Left kidney (tissue), 2 donors: Measurements from ENCODE around the gene ZNF628. TPM values are rescaled to one million over a fixed set of nuclear protein-coding genes. Genes with fewer than 3 reads are reported as not detected.
A peak's percentile ranks its signal among the peaks of the same experiment; 100 is the strongest.
"Not testable (repeated sequence)": the region's sequence is repeated elsewhere in the genome, so short reads cannot be mapped to it uniquely, and the experiment has no call there.

Experiments
- DNase-seq: peaks from one replicate; pipeline ENCODE4 v3.0.0-alpha.2; 2013
- polyA plus RNA-seq: library from polyadenylated mRNA; unstranded; fragments of 120-200 nt; gene quantifications from one replicate; pipeline ENCODE4 v1.2.1, GENCODE V29; 2013; ENCODE audit not compliant: insufficient read length

ZNF628 gene
- polyA plus RNA-seq, 1 donor, result 2.4 TPM

DNA sequence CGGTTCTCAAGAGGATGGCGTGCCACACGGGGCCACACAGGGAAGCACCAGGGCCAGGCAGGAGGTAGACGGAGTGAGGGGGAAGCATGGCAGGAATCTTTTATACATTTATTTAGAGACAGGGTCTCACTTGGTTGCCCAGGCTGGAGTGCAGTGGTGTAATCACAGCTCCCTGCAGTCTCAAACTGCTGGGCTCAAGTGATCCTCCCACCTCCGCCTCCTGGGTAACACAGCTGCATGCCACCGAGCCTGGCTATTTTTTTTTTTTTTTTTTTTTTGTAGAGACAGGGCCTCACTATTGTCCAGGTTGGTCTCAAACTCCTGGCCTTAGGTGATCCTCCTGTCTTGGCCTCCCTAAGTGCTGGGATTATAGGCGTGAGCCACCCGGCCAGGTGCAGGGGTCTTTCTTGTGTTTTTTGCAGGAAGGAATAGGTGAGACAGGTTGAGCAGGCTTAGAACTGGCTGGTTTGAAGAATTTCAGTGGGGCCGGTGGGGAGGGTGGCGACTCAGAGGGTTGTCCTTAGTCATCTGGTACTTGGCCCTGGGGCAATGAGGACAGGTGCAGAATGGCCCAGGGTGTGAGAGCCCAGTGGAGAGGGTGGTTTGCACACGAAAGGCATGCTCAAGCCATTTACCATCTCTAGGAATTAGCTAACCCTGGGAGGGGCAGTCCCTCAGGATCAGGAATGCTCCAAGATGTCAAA, 19.4 kb downstream of the ZNF628 start:
- DNase-seq, result no peak

DNA sequence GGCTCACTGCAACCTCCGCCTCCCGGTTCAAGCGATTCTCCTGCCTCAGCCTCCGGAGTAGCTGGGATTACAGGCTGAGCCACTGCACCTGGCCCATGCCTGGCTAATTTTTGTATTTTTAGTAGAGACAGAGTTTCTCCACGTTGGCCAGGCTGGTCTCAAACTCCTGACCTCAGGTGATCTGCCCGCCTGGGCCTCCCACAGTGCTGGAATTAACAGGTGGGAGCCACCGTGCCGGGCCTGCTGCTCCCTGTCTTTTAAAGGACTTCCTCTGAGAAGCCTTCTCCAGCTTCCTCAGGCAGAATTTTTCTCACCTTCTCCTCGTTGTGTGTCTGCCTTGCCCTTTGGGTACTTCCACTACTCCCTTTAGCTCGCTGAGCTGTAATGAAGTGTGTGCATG, 20.4 kb downstream of the ZNF628 start:
- DNase-seq, result not testable (repeated sequence)

DNA sequence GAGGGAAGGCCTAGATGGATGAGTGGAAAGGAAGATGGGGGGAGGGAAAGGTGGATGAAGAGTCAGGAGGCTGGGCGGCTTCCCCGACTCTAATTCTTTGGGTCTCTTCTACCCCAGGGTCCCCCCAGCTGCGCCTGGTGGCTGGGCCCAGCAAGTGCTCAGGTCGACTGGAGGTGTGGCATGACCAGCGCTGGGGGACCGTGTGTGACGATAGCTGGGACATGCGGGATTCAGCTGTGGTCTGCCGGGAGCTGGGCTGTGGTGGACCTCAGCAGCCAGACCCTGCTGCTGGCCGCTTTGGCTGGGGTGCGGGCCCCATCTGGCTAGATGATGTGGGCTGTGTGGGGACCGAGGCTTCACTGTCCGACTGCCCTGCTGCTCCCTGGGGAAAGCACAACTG, 21.3 kb downstream of the ZNF628 start:
- DNase-seq, result no peak

DNA sequence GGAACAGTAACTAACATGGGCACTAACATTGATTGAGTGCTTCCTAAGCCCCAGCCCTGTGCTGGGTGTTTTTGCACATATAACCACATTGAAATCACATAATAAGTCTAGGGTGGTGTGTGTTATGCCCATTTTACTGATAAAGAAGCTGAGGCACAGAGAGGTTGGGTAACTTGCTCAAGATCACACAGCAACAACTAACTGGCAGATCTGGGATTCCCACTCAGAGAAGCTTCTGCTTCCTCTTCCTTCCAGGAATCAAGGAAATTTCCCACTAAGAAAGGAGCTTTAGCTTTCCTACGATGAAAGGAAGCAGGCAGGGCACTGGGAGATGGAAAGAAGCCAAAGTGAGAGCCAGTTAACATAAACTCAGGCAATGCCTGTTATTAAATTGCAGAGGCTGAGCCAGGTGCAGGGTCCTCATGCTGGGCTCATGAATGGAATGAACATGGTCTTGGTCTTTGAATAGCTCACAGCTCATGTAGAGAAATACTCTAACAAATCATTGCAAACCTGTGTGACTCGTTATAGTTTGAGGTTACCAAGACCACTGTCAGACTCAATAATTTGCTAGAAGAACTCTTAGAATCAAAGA, 21.9 kb downstream of the ZNF628 start:
- no peak for DNase-seq

DNA sequence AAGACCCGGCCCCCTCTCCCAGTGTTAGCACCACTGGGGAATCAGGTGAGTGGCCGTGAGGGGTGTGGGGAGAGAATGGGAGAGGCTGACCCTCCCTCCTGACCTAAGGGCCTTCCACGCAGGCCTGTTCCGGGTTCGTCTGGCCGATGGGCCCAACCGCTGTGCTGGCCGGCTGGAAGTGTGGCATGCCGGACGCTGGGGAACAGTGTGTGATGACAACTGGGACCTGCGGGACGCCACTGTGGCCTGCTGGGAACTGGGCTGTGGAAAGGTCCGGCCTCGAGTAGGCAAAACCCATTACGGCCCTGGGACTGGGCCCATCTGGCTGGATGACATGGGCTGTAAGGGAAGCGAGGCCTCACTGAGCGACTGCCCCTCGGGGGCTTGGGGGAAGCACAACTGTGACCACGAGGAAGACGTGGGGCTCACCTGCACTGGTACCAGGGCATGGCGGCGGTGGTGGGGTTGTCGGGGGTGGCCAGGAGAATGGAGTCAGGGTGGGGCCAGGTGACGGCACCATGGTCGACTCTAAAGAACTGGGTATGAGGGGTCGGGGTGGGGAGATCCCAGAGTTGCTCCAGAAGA, 24.0 kb downstream of the ZNF628 start:
- DNase-seq, result no peak

DNA sequence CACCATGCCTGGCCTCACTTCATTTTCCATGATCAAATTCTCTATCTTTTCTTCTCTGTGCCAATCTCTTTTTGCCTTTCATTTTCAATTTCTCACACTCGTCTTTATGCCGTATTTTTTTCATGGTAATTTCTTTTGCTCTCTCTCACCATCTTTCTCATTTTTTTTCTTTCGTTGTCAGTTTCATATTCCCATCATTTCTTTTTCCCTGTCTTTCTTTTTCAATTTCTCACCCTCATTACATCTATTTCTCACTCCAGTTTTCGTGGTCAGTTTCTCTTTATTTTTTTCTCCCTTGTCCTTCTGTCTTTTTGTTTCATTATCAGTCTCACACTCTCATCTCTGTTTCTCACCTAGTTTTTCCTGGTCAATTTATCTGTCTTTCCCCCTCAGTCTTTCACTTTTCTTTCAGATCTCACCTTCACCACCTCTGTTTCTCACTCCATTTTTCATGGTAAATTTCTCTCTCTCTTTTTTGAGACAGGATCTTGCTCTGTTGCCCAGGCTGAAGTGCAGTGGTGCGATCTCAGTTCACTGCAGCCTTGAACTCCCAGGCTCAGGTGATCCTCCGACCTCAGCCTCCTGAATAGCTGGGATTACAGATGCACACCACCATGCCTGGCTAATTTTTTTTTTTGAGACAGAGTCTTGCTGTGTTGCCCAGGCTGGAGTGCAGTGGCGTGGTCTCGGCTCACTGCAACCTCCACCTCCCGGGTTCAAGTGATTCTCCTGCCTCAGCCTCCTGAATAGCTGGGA, 26.0 kb downstream of the ZNF628 start:
- DNase-seq, result no peak

DNA sequence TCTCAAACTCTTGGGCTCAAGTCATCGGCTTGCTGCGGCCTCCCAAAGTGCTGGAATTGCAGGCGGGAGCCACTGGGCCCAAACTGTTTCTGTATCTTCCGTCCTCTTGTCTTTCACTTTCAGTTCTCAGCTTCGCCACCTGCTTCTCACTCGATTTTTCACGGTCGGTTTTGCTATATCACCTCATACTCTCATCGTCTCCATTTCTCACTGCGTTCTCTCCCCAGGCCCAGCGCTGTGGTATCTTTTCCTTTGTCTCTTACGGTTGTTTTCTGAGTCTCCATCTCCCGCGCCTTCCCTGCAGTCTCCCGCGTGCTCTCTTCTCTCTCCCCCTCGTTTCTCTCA, 26.7 kb downstream of the ZNF628 start:
- no peak for DNase-seq

DNA sequence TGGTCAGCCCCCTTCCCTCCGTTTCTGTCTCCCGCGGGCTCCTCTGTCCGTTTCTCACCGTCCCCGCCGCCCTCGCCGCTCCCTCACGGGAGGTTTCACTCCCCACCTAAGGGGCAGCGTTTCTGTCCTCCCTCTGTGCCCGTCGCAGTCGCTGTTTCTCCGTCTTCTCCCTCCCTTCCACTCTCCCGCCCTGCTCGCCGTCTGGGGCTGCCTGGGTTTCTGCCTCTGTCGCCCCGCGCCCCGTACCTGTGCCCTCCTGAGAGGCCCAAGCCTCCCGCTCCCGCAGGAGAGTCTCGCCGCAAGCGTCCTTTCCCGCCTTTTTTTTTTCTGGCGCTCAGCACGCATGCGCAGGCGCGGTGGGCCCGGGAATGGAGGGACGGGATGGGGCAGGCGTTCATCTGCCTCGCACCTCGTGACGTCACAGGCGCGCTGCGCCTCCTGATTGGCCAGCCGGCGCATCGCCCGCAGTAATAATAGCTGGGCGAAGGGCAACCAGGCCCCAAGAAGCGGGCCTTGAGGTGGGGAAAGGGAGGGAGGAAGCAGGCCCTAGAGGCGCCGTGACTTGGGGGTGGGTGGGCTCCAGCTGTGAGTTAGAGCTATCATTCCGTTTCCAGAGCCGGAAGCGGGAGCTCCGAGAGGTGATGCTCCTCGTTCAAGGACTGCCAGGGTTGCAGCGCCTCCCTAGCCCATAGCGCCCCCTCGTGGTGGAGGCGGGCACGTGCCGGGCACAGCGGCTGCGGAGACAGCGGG, 27.3 kb downstream of the ZNF628 start:
- DNase-seq, result peak; percentile 89

DNA sequence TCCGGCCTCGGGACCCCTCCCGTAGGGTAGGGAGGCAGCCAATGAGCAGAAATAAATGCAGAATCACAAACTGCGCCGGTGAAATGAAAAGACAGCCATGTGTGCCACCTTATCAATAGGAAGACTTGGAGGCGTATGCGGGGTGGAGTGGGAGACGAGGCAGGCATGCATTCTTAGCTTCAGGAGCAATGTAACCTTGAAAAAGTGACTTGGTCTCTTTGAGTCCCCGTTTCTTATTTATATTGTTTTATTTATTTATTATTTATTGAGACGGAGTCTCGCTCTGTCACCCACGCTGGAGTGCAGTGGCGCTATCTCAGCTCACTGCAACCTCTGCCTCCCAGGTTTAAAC, 27.8 kb downstream of the ZNF628 start:
- DNase-seq, result no peak

DNA sequence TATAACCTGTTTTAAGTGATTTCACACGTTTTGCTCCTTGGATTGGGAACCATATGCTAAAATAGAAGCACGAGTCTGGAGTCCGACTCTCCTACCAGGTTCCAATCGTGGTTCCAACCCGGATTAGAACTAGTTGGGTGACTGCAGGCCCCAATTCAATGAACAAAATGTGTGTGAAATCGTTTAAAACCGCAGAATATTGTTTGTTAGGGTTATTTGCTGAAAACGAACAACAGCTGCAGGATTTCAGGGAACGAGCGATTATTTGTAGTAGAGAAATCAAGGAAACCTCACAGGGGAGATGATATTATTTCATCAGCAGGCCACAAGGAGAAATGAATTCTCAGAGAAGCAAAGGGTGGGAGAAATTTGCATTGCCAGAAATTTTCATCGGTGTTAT, 28.6 kb downstream of the ZNF628 start:
- DNase-seq, result no peak

DNA sequence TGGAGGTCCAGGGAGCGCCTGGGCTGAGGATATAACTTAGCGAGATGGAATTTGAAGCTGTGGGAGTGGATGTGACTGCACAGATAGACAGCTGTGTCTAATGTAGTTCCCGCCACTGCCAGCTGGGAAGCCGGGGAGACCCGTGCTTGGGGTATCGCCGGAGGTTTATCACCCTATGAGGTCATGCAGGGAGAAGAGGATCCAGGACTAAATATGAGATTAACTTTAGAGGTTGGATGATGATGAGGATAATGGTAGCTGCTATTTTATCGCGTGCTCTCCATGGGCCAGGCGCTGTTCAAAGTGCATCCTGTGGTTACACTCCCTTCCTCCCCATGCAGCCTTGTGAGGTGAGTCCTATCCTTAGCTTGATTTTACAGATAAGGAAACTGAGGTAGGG, 31.7 kb downstream of the ZNF628 start:
- DNase-seq, result no peak

DNA sequence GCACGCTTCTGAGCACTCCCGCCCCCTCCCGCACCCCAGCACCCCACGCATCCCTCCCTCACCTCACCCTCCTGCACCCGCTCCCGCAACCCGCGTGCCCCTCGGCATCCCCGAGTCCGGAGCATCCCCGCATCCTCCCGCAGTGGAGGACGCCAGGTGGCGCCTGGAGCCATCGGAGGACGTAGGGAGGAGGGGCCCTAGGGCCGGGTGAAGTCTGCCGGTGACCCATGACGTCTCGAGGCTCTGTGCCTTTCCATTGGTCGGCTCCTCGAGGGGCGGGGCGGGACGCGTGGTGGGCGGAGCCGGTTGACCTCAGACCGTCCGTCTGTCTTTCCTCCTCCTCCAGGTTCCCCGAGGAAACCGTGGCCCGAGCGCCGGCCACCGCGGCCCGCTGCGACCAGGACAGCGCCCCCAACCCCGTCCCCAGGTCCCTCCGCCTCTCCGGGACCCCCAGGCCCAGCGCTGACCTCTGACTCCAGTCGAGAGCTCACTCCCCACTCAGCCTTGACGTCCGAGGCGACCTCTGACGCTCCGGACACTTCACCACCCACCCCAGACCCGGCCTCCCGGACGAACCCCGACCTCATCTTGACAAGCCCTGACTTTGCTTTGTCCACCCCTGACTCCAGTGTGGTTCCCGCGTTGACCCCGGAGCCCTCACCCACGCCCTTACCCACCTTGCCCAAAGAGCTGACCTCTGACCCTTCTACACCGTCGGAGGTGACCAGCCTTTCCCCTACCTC, 40.6 kb downstream of the ZNF628 start:
- DNase-seq, result peak; percentile 86

DNA sequence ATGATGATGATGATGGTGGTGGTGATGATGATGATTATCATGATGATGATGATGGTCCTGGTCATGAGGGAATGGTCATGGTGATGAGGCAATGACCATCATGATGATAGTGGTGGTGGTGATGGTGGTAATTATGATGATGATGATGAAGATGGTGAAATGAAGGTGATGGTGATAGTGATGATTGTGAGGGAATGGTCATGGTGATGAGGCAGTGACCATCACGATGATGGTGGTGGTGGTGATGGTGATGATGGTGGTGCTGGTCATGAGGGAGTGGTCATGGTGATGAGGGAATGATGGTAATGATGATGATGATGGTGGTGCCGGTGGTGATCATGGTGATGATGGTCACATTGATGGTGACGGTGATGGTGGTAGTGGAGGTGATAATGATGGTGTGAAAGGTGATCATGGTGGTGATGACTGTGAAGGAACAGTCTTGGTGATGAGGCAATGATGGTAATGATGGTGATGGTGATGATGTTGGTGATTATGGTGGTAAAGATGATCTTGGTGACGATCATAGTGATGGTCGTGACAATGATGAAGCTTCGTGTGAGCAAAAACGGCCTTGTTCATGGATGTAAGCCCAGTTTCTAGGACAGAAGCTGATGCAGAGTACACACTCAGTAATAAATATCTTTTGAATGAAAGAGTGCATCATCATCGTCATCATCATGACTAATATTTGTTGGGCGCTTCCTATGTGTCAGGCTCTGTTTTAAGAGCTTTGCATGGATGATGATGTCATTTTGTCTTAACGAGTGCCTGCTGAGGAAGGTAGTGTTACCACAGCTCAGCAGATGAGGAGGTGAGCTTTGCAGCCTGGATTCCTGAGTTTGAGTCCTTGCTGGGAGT, 43.3 kb downstream of the ZNF628 start:
- no peak for DNase-seq

DNA sequence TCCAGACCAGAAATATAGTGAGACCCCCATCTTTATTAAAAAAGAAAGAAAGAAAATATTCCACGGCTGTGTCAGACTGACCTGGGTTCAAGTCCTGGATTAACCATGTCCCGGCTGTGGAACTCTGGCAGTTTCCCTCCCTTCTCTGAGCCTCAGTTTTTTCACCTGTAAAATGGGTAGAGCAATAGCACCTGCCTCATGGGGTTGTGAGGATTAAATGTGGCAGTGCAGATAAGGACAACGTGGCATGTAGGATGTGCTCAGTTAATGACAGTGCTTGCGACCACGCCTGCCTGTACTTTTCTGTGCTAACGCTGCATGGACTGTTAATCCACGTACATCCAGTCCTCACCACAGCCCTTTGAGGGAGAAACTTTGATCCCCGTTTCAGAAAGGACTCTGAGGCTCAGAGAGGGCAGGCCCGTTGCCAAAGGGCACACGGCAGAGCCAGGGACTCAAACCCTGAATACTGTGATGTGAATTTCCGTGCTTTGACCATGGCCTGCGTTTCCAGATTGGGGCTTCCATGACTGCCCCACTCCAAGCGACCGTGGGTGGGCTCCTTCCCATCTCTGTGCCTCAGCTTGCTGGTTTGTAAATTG, 44.4 kb downstream of the ZNF628 start:
- no peak for DNase-seq

DNA sequence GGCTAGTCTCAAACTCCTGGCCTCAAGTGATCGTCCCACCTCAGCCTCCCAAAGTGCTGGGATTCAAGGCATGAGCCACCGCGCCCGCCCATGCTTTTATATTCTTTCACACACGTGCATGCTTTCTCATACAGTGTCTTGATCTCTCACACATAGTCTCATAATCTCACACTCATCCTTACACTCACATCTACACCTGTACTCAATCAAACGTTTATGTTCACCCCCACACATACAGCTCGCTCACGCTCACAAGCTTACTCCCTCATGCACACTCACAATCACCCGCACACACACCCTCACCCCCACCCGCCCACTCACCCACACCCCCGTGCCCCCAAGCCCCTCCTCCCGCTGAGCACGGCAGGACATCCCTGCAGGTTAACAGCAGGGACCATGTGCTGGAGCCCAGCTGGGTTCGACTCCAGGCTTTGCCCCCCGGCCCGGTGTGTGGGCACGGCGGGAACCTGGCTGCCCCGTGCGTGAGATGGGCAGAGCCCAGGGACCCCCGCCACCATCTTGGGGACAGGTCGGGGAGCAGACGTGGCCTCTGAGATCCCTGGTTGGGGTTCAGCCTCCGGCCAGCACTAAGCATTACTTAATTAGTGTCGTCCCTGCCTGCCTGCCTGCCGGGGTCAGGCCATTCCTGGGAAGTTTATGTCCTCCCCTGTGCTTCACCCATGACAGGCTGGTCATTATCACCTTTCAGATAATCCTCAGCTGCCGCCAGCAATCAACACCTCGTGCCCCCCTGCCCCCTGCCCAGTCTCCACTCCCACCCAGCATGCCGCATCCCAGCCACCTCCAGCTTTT, 49.1 kb downstream of the ZNF628 start:
- no peak for DNase-seq

DNA sequence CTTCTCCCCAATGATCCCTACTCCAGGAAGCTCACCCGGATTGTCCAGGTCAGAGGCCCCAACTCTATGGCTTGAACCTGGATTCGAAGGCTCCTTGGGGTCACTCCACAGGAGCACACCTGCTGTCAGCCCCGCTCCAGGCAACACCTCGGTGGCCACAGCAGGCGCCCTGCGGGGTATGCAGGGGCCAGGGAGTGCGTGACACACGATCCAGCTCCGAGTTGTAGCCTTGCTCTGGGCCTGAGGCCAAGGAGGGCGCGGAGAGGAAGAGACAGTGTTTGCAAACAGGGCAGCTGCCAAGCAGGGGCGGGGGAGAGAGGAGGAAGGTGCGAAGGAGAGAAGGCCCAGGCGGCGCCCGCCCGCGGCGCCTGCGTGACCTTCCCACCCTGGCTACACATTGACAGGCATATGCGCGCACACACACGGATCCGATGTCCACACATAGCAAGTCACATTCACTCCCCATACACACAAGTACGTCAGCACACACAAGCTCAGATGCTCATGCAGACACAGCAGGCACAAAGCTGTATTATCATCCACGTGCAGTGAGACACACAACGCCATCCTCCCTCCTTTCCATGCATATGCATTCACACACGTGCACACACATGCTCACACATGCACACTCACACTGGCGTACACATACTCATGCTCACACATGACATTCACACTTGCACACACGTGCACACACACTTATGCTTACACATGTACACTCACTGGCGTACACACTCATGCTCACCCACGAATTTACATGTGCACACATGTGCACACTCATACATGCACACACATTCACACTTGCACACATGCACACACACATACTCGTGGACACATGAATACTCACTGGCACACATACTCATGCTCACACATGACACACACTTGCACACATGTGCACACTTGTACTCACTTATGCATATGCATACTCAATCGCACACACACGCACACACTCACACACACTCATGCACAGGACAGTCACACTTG, 50.1 kb downstream of the ZNF628 start:
- peak; percentile 58 for DNase-seq

DNA sequence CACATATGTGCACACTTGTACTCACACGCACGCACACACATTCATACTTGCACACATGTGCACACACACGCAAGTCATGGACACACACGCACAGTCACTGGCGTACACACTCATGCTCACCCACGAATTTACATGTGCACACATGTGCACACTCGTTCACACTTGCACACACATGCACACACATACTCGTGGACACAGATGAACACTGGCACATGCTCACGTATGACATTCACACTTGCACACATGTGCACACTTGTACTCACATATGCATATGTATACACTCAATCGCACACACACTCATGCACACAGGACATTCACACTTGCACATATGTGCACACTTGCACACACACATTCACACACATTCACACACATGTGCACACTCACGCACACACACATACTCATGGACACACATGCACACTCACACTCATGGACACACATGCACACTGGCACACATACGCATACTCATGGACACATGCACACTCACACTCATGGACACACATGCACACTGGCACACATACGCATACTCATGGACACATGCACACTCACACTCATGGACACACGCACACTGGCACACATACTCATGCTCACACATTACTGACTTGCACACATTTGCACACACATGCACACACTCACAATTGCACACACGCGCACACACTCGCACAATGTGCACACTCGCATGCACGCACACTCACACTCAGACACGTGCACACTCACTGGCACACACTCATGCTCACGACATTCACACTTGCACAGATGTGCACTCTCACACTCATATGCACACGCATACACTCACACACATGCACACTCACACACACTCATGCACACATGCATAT, 51.0 kb downstream of the ZNF628 start:
- DNase-seq, result no peak
